GM06990 (cell line): ENCODE data around the gene IGF1.

Experiments
- DNase-seq: peaks from one replicate; pipeline ENCODE4 v3.0.0-alpha.2; 2011; ENCODE audit not compliant: insufficient read length; ENCODE audit errors: extremely low read depth
- H3K27me3 ChIP-seq: replicated peaks from 2 replicates; pipeline ENCODE4 v1.6.0; 2011; ENCODE audit warnings: low read length; ENCODE audit not compliant: control insufficient read depth, insufficient read depth
- H3K36me3 ChIP-seq: 2 replicates; pipeline ENCODE4 v1.5.1; 2011; ENCODE audit warnings: low read length; ENCODE audit not compliant: control insufficient read depth, insufficient read depth
- H3K4me3 ChIP-seq: replicated peaks from 2 replicates; pipeline ENCODE4 v1.5.1; 2011; ENCODE audit warnings: low read depth, mild to moderate bottlenecking, control low read depth, low read length
- CTCF ChIP-seq: IDR thresholded peaks from 2 replicates; pipeline ENCODE4 v1.5.1; 2011; ENCODE audit warnings: low read length, control low read depth, mild to moderate bottlenecking, inconsistent platforms; ENCODE audit not compliant: insufficient read depth, poor library complexity, severe bottlenecking

Gene IGF1

GRCh38 chr12:102475355-102475754, 5.0 kb downstream of the IGF1 start:
- no peak for TF ChIP-seq CTCF
- no peaks in the 10 kb centered on the region; the same call in 1 of the 2 replicates for H3K27me3 ChIP-seq

GRCh38 chr12:102474438-102475064, 5.8 kb downstream of the IGF1 start:
- no peak for TF ChIP-seq CTCF
- Histone ChIP-seq H3K4me3 (no peak overlapping the region), H3K27me3 (no peaks in the 10 kb centered on the region; the same call in 1 of the 2 replicates), H3K36me3 (no peaks in the 10 kb centered on the region)
- DNase-seq = no peak

More at GRCh38 chr12:102475355-102475754, 5.0 kb downstream of the IGF1 start:
- no peak overlapping the region for H3K4me3 ChIP-seq
- no peaks in the 10 kb centered on the region for H3K36me3 ChIP-seq
- DNase-seq = no peak

GRCh38 chr12:102472496-102472895, 7.9 kb downstream of the IGF1 start:
- no peaks in the 10 kb centered on the region for H3K36me3 ChIP-seq
- no peak overlapping the region for H3K4me3 ChIP-seq
- DNase-seq = no peak
- no peak for TF ChIP-seq CTCF
- H3K27me3 ChIP-seq = no peaks in the 10 kb centered on the region; the same call in 1 of the 2 replicates

DNA sequence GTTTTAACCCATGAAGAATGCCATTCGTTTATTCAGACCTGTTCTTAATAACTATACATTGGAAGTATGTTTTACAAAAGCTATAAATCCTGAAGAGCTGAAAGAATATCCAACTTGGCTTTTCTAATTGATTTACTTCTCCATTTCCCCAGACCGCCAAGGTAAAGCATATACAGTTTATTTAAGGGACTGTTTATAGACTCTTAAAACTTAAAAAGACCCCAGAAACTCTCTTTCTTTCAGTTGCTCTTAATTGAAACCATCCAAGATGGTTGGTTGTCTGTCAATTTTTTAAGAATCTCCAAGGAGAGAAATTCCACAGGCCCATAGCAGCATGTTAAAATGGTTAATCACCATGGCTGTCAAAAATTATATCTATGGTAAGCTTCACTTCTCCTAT, 8.8 kb downstream of the IGF1 start:
- H3K27me3 ChIP-seq = no peaks in the 10 kb centered on the region; the same call in 1 of the 2 replicates
- no peak overlapping the region for H3K4me3 ChIP-seq
- no peaks in the 10 kb centered on the region for H3K36me3 ChIP-seq
- no peak for TF ChIP-seq CTCF
- no peak for DNase-seq

DNA sequence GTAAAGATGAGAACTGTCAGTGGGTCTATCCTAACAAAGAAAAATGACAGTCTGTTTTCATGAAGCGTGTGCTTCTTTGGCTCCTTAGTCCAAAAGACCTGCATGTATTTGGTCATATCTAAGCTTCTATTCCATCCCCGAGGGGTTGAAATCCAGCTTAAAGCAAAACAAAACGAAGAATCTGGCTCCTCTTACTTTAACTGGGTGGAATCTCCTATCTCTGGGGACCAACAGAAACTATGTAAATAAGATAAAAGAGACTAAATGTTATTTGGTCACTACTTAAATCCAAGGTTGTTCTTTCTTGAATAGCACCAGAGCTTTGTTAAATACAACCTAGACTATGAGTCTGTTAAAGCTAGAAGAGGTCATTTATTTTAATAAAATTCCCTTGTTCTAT, 9.4 kb downstream of the IGF1 start:
- Histone ChIP-seq H3K27me3 (no peaks in the 10 kb centered on the region; the same call in 1 of the 2 replicates), H3K36me3 (no peaks in the 10 kb centered on the region), H3K4me3 (no peak overlapping the region)
- DNase-seq = no peak
- no peak for TF ChIP-seq CTCF
